PFSK-1 (cell line): Measurements from ENCODE around the gene CNOT4.

ENCODE experiments used
- FOXP2 ChIP-seq: optimal IDR thresholded peaks from 2 replicates; pipeline ENCODE3; 2011; ENCODE audit warnings: borderline replicate concordance, control low read depth, inconsistent platforms; ENCODE audit not compliant: insufficient read depth; ENCODE audit errors: extremely low read length, extremely low read depth
- POLR2AphosphoS5 ChIP-seq: IDR thresholded peaks from 2 replicates; pipeline ENCODE4 v1.6.1; 2012; ENCODE audit warnings: low read depth, mild to moderate bottlenecking, control low read depth, low read length, moderate library complexity
- SIN3A ChIP-seq: IDR thresholded peaks from 2 replicates; pipeline ENCODE4 v1.6.1; 2012; ENCODE audit warnings: mild to moderate bottlenecking, low read length, moderate library complexity, borderline replicate concordance; ENCODE audit not compliant: insufficient read depth
- TAF1 ChIP-seq: IDR thresholded peaks from 2 replicates; pipeline ENCODE4 v1.6.1; 2012; ENCODE audit warnings: low read length, control low read depth, borderline replicate concordance; ENCODE audit not compliant: insufficient read depth
- TF ChIP-seq, protein P1 (sequence below), 2 experiments: IDR thresholded peaks; 2 replicates each; pipeline versions ENCODE4 v1.6.1 to v1.8.0; 2011 to 2012; ENCODE audit warnings: low read depth in 2 of 2, low read length in 2 of 2, control low read depth in 1 of 2, inconsistent platforms in 1 of 2, mild to moderate bottlenecking in 1 of 2, moderate library complexity in 1 of 2; ENCODE audit not compliant: insufficient read depth in 1 of 2

CNOT4 gene

GRCh38 chr7:135365721-135366120, 144.2 kb downstream of the CNOT4 start:
- TF ChIP-seq TAF1 (no peak), SIN3A (no peak), FOXP2 (no peak), POLR2AphosphoS5 (no peak)
- TF ChIP-seq, protein P1, sequence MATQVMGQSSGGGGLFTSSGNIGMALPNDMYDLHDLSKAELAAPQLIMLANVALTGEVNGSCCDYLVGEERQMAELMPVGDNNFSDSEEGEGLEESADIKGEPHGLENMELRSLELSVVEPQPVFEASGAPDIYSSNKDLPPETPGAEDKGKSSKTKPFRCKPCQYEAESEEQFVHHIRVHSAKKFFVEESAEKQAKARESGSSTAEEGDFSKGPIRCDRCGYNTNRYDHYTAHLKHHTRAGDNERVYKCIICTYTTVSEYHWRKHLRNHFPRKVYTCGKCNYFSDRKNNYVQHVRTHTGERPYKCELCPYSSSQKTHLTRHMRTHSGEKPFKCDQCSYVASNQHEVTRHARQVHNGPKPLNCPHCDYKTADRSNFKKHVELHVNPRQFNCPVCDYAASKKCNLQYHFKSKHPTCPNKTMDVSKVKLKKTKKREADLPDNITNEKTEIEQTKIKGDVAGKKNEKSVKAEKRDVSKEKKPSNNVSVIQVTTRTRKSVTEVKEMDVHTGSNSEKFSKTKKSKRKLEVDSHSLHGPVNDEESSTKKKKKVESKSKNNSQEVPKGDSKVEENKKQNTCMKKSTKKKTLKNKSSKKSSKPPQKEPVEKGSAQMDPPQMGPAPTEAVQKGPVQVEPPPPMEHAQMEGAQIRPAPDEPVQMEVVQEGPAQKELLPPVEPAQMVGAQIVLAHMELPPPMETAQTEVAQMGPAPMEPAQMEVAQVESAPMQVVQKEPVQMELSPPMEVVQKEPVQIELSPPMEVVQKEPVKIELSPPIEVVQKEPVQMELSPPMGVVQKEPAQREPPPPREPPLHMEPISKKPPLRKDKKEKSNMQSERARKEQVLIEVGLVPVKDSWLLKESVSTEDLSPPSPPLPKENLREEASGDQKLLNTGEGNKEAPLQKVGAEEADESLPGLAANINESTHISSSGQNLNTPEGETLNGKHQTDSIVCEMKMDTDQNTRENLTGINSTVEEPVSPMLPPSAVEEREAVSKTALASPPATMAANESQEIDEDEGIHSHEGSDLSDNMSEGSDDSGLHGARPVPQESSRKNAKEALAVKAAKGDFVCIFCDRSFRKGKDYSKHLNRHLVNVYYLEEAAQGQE (IDR thresholded peaks at IDR 0.05; ENCODE audit: insufficient read depth in 1 of 2, low read depth in 2 of 2, low read length in 2 of 2), result no peak

DNA sequence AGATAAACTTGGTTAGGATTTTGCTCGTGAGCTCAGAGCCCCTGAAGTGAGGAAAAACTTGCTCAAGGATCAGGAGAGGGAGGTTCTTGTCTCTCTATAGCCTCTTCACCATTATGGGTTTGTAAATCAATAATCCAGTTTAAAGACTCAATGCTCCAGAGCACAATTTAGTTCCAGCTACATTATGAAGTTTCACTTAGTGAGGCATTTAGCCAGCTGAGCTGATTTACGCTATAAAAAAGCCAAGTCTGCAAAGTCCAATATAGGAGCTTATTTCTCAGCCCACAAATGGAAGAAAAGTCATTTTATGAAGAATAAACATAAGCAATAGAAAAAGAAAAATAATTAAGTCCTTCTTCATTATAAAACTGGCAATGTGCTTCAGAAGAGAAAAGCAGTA, 145.7 kb downstream of the CNOT4 start:
- no peak for TF ChIP-seq FOXP2
- TF ChIP-seq, protein P1 (IDR thresholded peaks at IDR 0.05; ENCODE audit: insufficient read depth in 1 of 2, low read depth in 2 of 2, low read length in 2 of 2), result no peak
- TF ChIP-seq POLR2AphosphoS5, result no peak
- no peak for TF ChIP-seq SIN3A

DNA sequence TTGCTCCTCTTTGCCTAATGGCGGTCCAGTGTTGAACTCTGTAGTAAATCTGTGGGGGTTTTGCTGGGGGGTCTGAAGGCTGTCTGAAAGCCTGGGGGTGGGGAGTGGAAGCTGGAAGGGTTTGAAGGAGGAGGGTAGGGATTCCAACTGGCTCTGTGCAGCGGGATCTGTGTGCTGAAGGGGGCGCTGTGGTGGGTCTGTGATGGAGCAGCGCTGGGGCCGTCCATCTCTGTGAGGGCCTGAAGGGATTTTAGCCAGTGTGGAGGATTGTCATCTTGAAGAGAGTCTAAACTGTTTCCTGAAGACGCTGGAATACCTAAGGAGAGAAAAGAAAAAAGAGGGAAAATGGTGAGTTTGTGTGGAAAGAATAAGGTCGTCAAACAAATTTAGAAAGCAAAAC, 147.0 kb downstream of the CNOT4 start:
- no peak for TF ChIP-seq SIN3A
- TF ChIP-seq POLR2AphosphoS5, result no peak
- TF ChIP-seq, protein P1 (IDR thresholded peaks at IDR 0.05; ENCODE audit: insufficient read depth in 1 of 2, low read depth in 2 of 2, low read length in 2 of 2), result no peak
- no peak for TF ChIP-seq FOXP2

GRCh38 chr7:135361788-135362187, 148.1 kb downstream of the CNOT4 start:
- no peak for TF ChIP-seq TAF1
- TF ChIP-seq, protein P1 (IDR thresholded peaks at IDR 0.05; ENCODE audit: insufficient read depth in 1 of 2, low read depth in 2 of 2, low read length in 2 of 2), result no peak
- no peak for TF ChIP-seq POLR2AphosphoS5
- no peak for TF ChIP-seq SIN3A
- TF ChIP-seq FOXP2, result no peak

DNA sequence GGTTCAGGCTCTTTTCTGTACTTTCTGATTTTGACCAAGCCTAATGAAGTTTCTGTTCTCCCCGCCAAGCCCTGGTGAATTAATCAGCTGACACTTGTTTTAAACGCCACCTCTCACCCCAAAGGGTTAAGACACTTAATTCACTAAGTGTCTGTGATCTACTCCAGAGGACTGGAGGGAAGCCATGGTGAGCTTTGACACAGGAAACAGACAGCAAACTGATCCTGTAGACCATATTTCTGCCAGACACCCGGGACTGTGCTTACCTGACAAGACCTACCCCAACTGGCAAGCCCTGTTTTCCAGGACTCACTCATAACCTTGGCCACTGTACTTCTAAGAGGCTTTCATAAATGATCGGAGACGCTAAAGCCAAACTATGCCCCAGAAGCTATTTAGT, 150.3 kb downstream of the CNOT4 start:
- TF ChIP-seq, protein P1 (IDR thresholded peaks at IDR 0.05; ENCODE audit: insufficient read depth in 1 of 2, low read depth in 2 of 2, low read length in 2 of 2), result no peak
- TF ChIP-seq POLR2AphosphoS5, result no peak
- TF ChIP-seq FOXP2, result no peak
- TF ChIP-seq SIN3A, result no peak
- TF ChIP-seq TAF1, result no peak
